ENCODE results near the gene ANKS1A. TPM values are rescaled to one million over a fixed set of nuclear protein-coding genes. Genes with fewer than 3 reads are reported as not detected.

Gene ANKS1A
- total RNA-seq, 3 donors from 2014 or later: 30.0 to 62.4 (median 33.3) TPM

DNA sequence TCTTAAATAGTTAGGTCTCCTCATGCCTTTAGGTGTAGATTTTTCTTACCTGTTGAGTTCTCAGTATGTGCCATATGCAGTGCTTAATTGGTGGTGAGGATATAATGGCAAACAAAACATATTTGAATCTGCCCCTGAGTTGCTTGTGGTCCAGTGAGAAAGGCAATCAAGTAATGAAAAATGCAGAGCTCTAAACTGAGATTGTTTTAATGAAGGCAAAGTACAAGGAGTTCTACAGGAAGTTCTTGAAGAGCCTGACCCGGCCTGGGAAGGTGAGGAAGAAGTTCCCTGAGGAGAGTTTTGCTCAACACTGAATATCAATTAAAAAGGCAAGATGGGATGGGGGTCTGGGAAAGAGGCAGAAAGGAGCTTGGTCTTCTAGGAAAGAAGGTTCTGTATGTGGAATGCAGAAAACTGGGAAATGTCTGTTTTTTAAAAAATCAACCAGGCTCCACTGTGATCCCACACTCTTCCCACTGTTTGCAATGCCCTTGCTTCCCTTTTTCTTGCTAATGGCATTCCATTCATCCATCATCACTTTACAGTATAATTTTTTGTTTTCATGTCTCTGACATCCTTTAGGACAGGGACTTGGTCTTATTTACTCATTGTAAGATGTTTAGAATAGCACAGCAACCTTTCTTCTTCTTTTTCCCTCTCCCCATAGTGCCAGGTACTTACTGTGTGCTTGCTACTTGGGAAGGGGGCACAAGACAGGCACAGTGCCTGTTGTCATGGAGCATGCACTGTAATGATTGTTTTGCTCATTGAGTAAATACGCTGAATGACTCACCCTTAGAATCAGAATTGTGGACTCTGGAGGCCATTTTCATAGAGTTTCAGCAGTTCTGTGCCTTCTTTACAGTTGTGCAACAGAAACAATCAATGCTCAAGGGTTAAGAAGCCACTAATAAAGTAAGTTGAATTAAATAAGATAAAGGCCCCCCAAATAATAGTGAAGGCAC is 64.3 kb downstream of the ANKS1A start:
- TF ChIP-seq CTCF (IDR thresholded peaks at IDR 0.05): no peak
- peak in 1 of 3 donors; percentile 12 for DNase-seq
- Histone ChIP-seq H3K4me1 (ENCODE audit: low read depth) (peaks cover 18% of the 10 kb centered on the region), H3K9me3 (no peaks in the 10 kb centered on the region), H3K36me3 (ENCODE audit: low read depth) (no peaks in the 10 kb centered on the region), H3K4me3 (no peak overlapping the region)
- peak; percentile 91 for ATAC-seq
- intact Hi-C loops (cut with DNase I, micrococcal nuclease): no loop called here

DNA sequence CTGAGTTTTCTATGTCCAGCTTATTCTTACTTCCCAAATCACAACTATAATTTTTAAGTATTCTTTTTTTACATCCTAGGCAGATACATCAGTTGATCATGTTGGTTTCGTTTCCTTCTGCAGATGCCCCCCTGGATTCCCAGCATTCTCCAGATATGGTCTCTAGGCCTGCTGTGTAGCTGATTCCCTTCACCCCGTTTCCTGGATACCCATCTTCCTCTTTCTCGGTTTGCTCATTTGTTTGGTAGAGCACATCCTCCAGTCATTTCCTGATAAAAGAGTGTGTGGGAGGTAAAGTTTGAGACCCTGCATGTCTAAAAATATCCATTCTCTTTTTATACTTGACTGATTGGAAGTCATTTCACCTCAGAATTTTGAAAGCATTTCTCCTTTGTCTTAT is 66.4 kb downstream of the ANKS1A start:
- Histone ChIP-seq H3K9me3 (no peaks in the 10 kb centered on the region), H3K4me1 (ENCODE audit: low read depth) (peaks cover 18% of the 10 kb centered on the region), H3K4me3 (no peak overlapping the region), H3K36me3 (ENCODE audit: low read depth) (no peaks in the 10 kb centered on the region)
- no peak for ATAC-seq
- no peak for DNase-seq
- no peak for TF ChIP-seq CTCF (IDR thresholded peaks at IDR 0.05)
- intact Hi-C loops (cut with DNase I, micrococcal nuclease): no loop called here

DNA sequence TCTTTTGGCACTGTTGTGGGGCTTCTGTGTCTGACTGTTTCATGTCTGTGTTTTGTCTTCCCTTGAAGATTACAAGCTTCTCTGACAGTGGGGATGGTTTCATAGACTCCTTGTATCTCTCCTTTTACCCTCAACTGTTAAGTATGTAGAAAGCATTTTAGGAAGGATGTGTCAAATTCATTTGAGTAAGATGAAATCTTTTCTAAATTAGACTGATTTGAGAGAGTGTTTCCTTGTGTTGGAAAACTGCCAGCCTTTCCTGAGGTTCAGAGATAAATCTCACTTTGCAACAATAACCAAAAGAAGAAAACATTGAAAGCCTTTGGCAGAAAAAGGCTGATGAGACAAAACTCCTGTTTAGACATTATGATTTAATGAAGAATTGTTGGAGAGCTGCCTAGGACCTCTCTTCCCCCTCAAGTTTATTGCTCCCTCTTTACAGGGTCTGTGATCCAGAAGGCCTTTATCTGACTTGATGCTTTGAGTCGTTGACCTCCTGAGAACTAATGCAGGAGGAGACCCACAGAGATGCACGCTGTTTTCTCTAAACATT is 68.3 kb downstream of the ANKS1A start:
- Histone ChIP-seq H3K9me3 (no peaks in the 10 kb centered on the region), H3K4me3 (no peak overlapping the region), H3K4me1 (ENCODE audit: low read depth) (peaks cover 18% of the 10 kb centered on the region), H3K36me3 (ENCODE audit: low read depth) (no peaks in the 10 kb centered on the region)
- intact Hi-C loops (cut with DNase I, micrococcal nuclease): no loop called here
- no peak for DNase-seq
- TF ChIP-seq CTCF (IDR thresholded peaks at IDR 0.05): no peak
- no peak for ATAC-seq

- ATAC-seq (peak; percentile 93), DNase-seq (peak in 1 of 3 donors; percentile 12)
- Histone ChIP-seq H3K36me3 (ENCODE audit: low read depth) (no peaks in the 10 kb centered on the region), H3K4me1 (ENCODE audit: low read depth) (peaks cover 6% of the 10 kb centered on the region), H3K4me3 (no peak overlapping the region), H3K9me3 (no peaks in the 10 kb centered on the region)
- no peak for TF ChIP-seq CTCF (IDR thresholded peaks at IDR 0.05)
- intact Hi-C loops (cut with DNase I, micrococcal nuclease): no loop called here
Measured at GRCh38 chr6:34958734-34959133, 69.7 kb downstream of the ANKS1A start.

GRCh38 chr6:34959224-34959623 is 70.2 kb downstream of the ANKS1A start:
- Histone ChIP-seq H3K4me3 (no peak overlapping the region), H3K9me3 (no peaks in the 10 kb centered on the region), H3K36me3 (ENCODE audit: low read depth) (no peaks in the 10 kb centered on the region), H3K4me1 (ENCODE audit: low read depth) (peaks cover 4% of the 10 kb centered on the region)
- intact Hi-C loops (cut with DNase I, micrococcal nuclease): no loop called here
- DNase-seq (no peak), ATAC-seq (no peak)
- TF ChIP-seq CTCF (IDR thresholded peaks at IDR 0.05): no peak

Measured in mucosa of descending colon (tissue), 3 donors.